Smooth muscle cell of the brain vasculature (primary cell): ENCODE results near the gene GOLGA8T.
"Not testable (repeated sequence)": the region's sequence is repeated elsewhere in the genome, so short reads cannot be mapped to it uniquely, and the experiment has no call there.

Source experiments
- DNase-seq: peaks from one replicate; pipeline ENCODE4 v3.0.0-alpha.2; 2012; ENCODE audit warnings: low read depth, low spot score

GOLGA8T gene

GRCh38 chr15:30134751-30135150, at the start of gene GOLGA8T:
Gene GOLGA8T (plus strand): TSS chr15:30135051. CDS start chr15:30135149, 98 bp downstream.
- DNase-seq, result not testable (repeated sequence)

GRCh38 chr15:30097827-30098226, 37.0 kb upstream of the GOLGA8T start:
- DNase-seq, result not testable (repeated sequence)

- not testable (repeated sequence) for DNase-seq
Measured at GRCh38 chr15:30102890-30103289, 32.0 kb upstream of the GOLGA8T start.

GRCh38 chr15:30103941-30104507, 30.8 kb upstream of the GOLGA8T start:
- not testable (repeated sequence) for DNase-seq

- DNase-seq, result not testable (repeated sequence)
Measured at GRCh38 chr15:30110591-30110990, 24.3 kb upstream of the GOLGA8T start.

- not testable (repeated sequence) for DNase-seq
Measured at GRCh38 chr15:30130066-30130465, 4.8 kb upstream of the GOLGA8T start.

GRCh38 chr15:30143246-30143645, 8.4 kb downstream of the GOLGA8T start:
- DNase-seq, result not testable (repeated sequence)

- not testable (repeated sequence) for DNase-seq
Measured at GRCh38 chr15:30149891-30150290, 15.0 kb downstream of the GOLGA8T start.

GRCh38 chr15:30162479-30163357, 27.9 kb downstream of the GOLGA8T start:
- DNase-seq, result not testable (repeated sequence)

GRCh38 chr15:30163759-30164158, 28.9 kb downstream of the GOLGA8T start:
- not testable (repeated sequence) for DNase-seq

GRCh38 chr15:30164257-30164656, 29.4 kb downstream of the GOLGA8T start:
- DNase-seq, result not testable (repeated sequence)

- not testable (repeated sequence) for DNase-seq
Measured at GRCh38 chr15:30167403-30167802, 32.6 kb downstream of the GOLGA8T start.

GRCh38 chr15:30167886-30168285, 33.0 kb downstream of the GOLGA8T start:
- DNase-seq, result not testable (repeated sequence)

- not testable (repeated sequence) for DNase-seq
Measured at GRCh38 chr15:30171452-30171851, 36.6 kb downstream of the GOLGA8T start.

GRCh38 chr15:30173041-30173608, 38.3 kb downstream of the GOLGA8T start:
- not testable (repeated sequence) for DNase-seq

- DNase-seq, result not testable (repeated sequence)
Measured at GRCh38 chr15:30175291-30175690, 40.4 kb downstream of the GOLGA8T start.

- DNase-seq, result not testable (repeated sequence)
Measured at GRCh38 chr15:30176613-30177012, 41.8 kb downstream of the GOLGA8T start.

- DNase-seq, result not testable (repeated sequence)
Measured at GRCh38 chr15:30179814-30180213, 45.0 kb downstream of the GOLGA8T start.

GRCh38 chr15:30185495-30185894, 50.6 kb downstream of the GOLGA8T start:
- not testable (repeated sequence) for DNase-seq

- not testable (repeated sequence) for DNase-seq
Measured at GRCh38 chr15:30187429-30187828, 52.6 kb downstream of the GOLGA8T start.

- DNase-seq, result not testable (repeated sequence)
Measured at GRCh38 chr15:30189754-30190153, 54.9 kb downstream of the GOLGA8T start.

GRCh38 chr15:30191143-30191542, 56.3 kb downstream of the GOLGA8T start:
- DNase-seq, result not testable (repeated sequence)
